Measurements from ENCODE around the gene PFKM.

DNA sequence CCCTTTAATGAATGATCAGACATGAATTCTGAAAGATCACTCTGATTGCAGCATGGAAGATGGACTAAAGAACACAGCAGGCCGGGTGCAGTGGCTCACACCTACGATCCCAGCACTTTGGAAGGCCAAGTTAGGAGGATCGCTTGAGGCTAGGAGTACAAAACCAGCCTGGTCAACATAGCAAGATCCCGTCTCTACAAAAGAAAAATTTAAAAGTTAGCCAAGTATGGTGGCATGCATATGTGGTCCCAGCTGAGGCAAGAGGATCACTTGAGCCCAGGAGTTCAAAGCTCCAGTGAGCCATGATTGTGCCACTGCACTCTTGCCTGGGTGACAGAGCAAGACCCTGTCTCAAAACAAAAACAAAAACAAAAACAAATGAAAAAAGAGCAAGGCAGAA, 48.4 kb upstream of the PFKM start:
- TF ChIP-seq, protein P1, sequence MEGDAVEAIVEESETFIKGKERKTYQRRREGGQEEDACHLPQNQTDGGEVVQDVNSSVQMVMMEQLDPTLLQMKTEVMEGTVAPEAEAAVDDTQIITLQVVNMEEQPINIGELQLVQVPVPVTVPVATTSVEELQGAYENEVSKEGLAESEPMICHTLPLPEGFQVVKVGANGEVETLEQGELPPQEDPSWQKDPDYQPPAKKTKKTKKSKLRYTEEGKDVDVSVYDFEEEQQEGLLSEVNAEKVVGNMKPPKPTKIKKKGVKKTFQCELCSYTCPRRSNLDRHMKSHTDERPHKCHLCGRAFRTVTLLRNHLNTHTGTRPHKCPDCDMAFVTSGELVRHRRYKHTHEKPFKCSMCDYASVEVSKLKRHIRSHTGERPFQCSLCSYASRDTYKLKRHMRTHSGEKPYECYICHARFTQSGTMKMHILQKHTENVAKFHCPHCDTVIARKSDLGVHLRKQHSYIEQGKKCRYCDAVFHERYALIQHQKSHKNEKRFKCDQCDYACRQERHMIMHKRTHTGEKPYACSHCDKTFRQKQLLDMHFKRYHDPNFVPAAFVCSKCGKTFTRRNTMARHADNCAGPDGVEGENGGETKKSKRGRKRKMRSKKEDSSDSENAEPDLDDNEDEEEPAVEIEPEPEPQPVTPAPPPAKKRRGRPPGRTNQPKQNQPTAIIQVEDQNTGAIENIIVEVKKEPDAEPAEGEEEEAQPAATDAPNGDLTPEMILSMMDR (conservative IDR thresholded peaks at IDR 0.05), result no peak
- TF ChIP-seq ZFX (IDR thresholded peaks at IDR 0.05), result no peak
